HepG2 (cell line): ENCODE results near the gene TENM3. TPM values are rescaled to one million over a fixed set of nuclear protein-coding genes. Genes with fewer than 3 reads are reported as not detected.

Experiments
- ATAC-seq: fragments of 200-7000 bp; cut with Tn5 transposase; 3 replicates; pipeline ENCODE4 v1.9.1; 2020; ENCODE audit warnings: mild to moderate bottlenecking, moderate library complexity
- BruUV-seq: library from RNA; stranded (reverse); fragments of 400-500 nt; replicated peaks from 2 replicates; lab custom pipeline; 2021; lab: Mats Ljungman, UMichigan
- CTCF ChIA-PET: fragments of 300-600 bp; formaldehyde crosslinking; extraction: SDS; loops from one replicate; lab custom pipeline; 2021; ENCODE audit warnings: low total read pairs, inconsistent platforms, low intra/inter-chr PET ratio; lab: Yijun Ruan, JAX
- POLR2A ChIA-PET: fragments of 350-600 bp; sonication (Branson Sonifier 250); formaldehyde crosslinking; loops from one replicate; lab custom pipeline; 2020; ENCODE audit warnings: antibody characterized with exemption, inconsistent platforms; lab: Yijun Ruan, JAX
- DNase-seq: peaks from one replicate; pipeline ENCODE4 v3.0.0-alpha.2; 2015; ENCODE audit warnings: low spot score
- FAIRE-seq: peaks from 3 replicates; lab custom pipeline; 2011; peaks lifted over from hg19 to GRCh38; lab: Jason Lieb, UNC
- H2AFZ ChIP-seq: one replicate; pipeline ENCODE4 v1.6.1; 2011; ENCODE audit warnings: low read length, inconsistent platforms
- H3K27ac ChIP-seq: fragments of 300-600 bp; 3 replicates; pipeline ENCODE4 v1.8.0; 2011; ENCODE audit warnings: mixed run types, mild to moderate bottlenecking, mixed read lengths, low read length, inconsistent platforms; ENCODE audit not compliant: insufficient read depth; ENCODE audit errors: extremely low read length
- H3K27me3 ChIP-seq, 2 experiments: fragments of 200-600 bp in 1 of 2; 2 replicates in 1 of 2; 3 replicates in 1 of 2; pipeline versions ENCODE4 v1.6.0 to v1.8.0; 2011; ENCODE audit warnings: low read length in 2 of 2, mild to moderate bottlenecking in 2 of 2, moderate library complexity in 2 of 2, inconsistent platforms in 1 of 2; ENCODE audit not compliant: insufficient read depth in 2 of 2, control insufficient read depth in 1 of 2
- H3K36me3 ChIP-seq, 2 experiments: fragments of 200-600 bp in 1 of 2; replicated peaks in 1 of 2; 2 replicates in 1 of 2; 3 replicates in 1 of 2; pipeline versions ENCODE4 v1.5.1 to v1.8.0; 2011; ENCODE audit warnings: low read length in 2 of 2, inconsistent platforms in 1 of 2; ENCODE audit not compliant: insufficient read depth in 2 of 2, control insufficient read depth in 1 of 2
- H3K4me1 ChIP-seq: 2 replicates; pipeline ENCODE4 v1.5.1; 2012; ENCODE audit warnings: low read length, inconsistent platforms; ENCODE audit not compliant: insufficient read depth
- H3K4me2 ChIP-seq: 2 replicates; pipeline ENCODE4 v1.6.0; 2011; ENCODE audit warnings: low read depth, low read length, inconsistent platforms
- H3K4me3 ChIP-seq, 3 experiments: fragments of 200-600 bp in 1 of 3; sonication (generic), shearing (Covaris generic) in 1 of 3; replicated peaks in 1 of 3; 2 replicates each; pipeline ENCODE4 v1.5.1; 2011 to 2016; ENCODE audit warnings: low read length in 3 of 3, inconsistent platforms in 2 of 3, low read depth in 2 of 3, mild to moderate bottlenecking in 2 of 3, control low read depth in 1 of 3, mixed read lengths in 1 of 3; ENCODE audit not compliant: insufficient read depth in 1 of 3
- H3K79me2 ChIP-seq: one replicate; pipeline ENCODE4 v1.6.1; 2011; ENCODE audit warnings: low read length, inconsistent platforms; ENCODE audit not compliant: insufficient read depth
- H3K9ac ChIP-seq: 2 replicates; pipeline ENCODE4 v1.6.0; 2011; ENCODE audit warnings: mild to moderate bottlenecking, low read depth, low read length, inconsistent platforms; ENCODE audit not compliant: insufficient read depth
- H3K9me3 ChIP-seq: 2 replicates; pipeline ENCODE4 v1.5.1; 2012; ENCODE audit warnings: mild to moderate bottlenecking, low read length
- H4K20me1 ChIP-seq: 2 replicates; pipeline ENCODE4 v1.6.0; 2011; ENCODE audit warnings: inconsistent platforms, mild to moderate bottlenecking, low read length, moderate library complexity; ENCODE audit not compliant: insufficient read depth
- BCLAF1 ChIP-seq: fragments of 450-650 bp; IDR thresholded peaks from 2 replicates; pipeline ENCODE4 v1.6.1; 2017; ENCODE audit warnings: mild to moderate bottlenecking
- DNMT1 ChIP-seq: sonication (generic); formaldehyde crosslinking; IDR thresholded peaks from 2 replicates; pipeline ENCODE4 v1.5.1; 2020; ENCODE audit warnings: mild to moderate bottlenecking, missing genetic modification reagents
- GABPB1 ChIP-seq: IDR thresholded peaks from 2 replicates; pipeline ENCODE4 v1.6.1; 2016; ENCODE audit warnings: mild to moderate bottlenecking, missing genetic modification reagents, moderate library complexity, missing compliant biosample characterization
- MNT ChIP-seq: fragments of 450-650 bp; IDR thresholded peaks from 2 replicates; pipeline ENCODE4 v1.6.1; 2016
- REPIN1 ChIP-seq: sonication (generic); formaldehyde crosslinking; IDR thresholded peaks from 2 replicates; pipeline ENCODE4 v1.8.0; 2022; ENCODE audit warnings: missing genetic modification reagents, low read depth, mild to moderate bottlenecking, borderline replicate concordance
- THAP9 ChIP-seq: sonication (generic); formaldehyde crosslinking; IDR thresholded peaks from 2 replicates; pipeline ENCODE4; 2020; ENCODE audit warnings: missing genetic modification reagents, mild to moderate bottlenecking, borderline replicate concordance
- ZNF562 ChIP-seq: sonication (generic); formaldehyde crosslinking; IDR thresholded peaks from 2 replicates; pipeline ENCODE4 v1.8.0; 2022; ENCODE audit warnings: missing genetic modification reagents, borderline replicate concordance
- ZNF629 ChIP-seq: sonication (generic); formaldehyde crosslinking; conservative IDR thresholded peaks from 2 replicates; pipeline ENCODE4 v1.5.0; 2020; ENCODE audit warnings: missing genetic modification reagents
- WGBS: methylation state at CpG from one replicate; pipeline ENCODE4 v1.1.6; 2017; ENCODE audit warnings: low lambda C conversion rate; 5-methylcytosine and 5-hydroxymethylcytosine counted together
- in situ Hi-C: cut with HindIII; loops from 2 replicates; pipeline ENCODE4 v1.10.0; 2017; ENCODE audit warnings: low pct_unique_long_range_greater_than_20kb; ENCODE audit not compliant: extremely low pct_ligation_motif_present
- intact Hi-C: fragments of 100-400 bp; cut with micrococcal nuclease; formaldehyde crosslinking; loops from one replicate; pipeline ENCODE4 v1.10.0; 2022; ENCODE audit not compliant: unreplicated experiment
- polyA plus RNA-seq, 8 experiments: library from polyadenylated mRNA; depleted of rRNA in 3 of 8; stranded (reverse) in 7 of 8; unstranded in 1 of 8; fragments of >200 nt; fragmentation: Illumina TruSeq in 4 of 8; extraction: Trizol in 4 of 8; gene quantifications; 2 replicates each; pipeline versions ENCODE4 v1.2.1 to v1.2.3, GENCODE V29; 2011 to 2016; ENCODE audit warnings: low read depth in 4 of 8, missing spikeins in 1 of 8, mixed read lengths in 1 of 8; ENCODE audit not compliant: insufficient read depth in 1 of 8
- total RNA-seq, 5 experiments: library from RNA; depleted of rRNA; stranded (reverse); fragments of >200 nt; fragmentation: Illumina TruSeq; extraction: Trizol; gene quantifications; 2 replicates each; pipeline ENCODE4 v1.2.3, GENCODE V29; 2016; ENCODE audit warnings: low read depth in 1 of 5

The TENM3 gene
- total and polyA plus RNA-seq, 2 of the 13 experiments (the other 11 are each of a cell fraction or from before 2014, with no cell fraction given), result 0.04 TPM; not detected in 1

GRCh38 chr4:182807767-182808548 is 564.8 kb downstream of the TENM3 start (continued):
- TF ChIP-seq REPIN1 (CRISPR knock-in tag), result no peak
- TF ChIP-seq THAP9 (CRISPR knock-in tag), result no peak

- FAIRE-seq (no peak), DNase-seq (no peak), ATAC-seq (no peak)
- CTCF ChIA-PET, result interaction anchor here (0.7 kb wide), 1 partner anchor 116 kb away, joined by 6 read pairs; no protein-coding TSS in a partner anchor
- Histone ChIP-seq H3K27me3 (no peaks in the 10 kb centered on the region), H2AFZ (no peak overlapping the region), H3K4me2 (no peak overlapping the region), H3K36me3 (no peaks in the 10 kb centered on the region), H3K4me1 (no peaks in the 10 kb centered on the region), H4K20me1 (no peaks in the 10 kb centered on the region), H3K4me3 (no peak overlapping the region), H3K79me2 (no peaks in the 10 kb centered on the region), H3K9me3 (peaks cover 4% of the 10 kb centered on the region; the same call in 1 of the 2 replicates), H3K9ac (no peak overlapping the region), H3K27ac (no peak overlapping the region)
- BruUV-seq, result no TSS peak
- WGBS, result 81% methylated on average over 21 of the region's 25 CpGs
- intact Hi-C loops, result no loop called here
- TF ChIP-seq DNMT1 (CRISPR knock-in tag), result no peak
- no peak for TF ChIP-seq ZNF562 (CRISPR knock-in tag)
- TF ChIP-seq BCLAF1, result no peak
- TF ChIP-seq MNT, result peak; percentile 94
- no peak for TF ChIP-seq GABPB1 (CRISPR knock-in tag)
- no peak for TF ChIP-seq ZNF629
- in situ Hi-C loops, result loop anchor here (5.0 to 25.0 kb wide), 3 partner anchors 113 to 1247 kb away; no protein-coding TSS in a partner anchor
- POLR2A ChIA-PET, result no interaction called here
These were observed 565.6 kb downstream of the TENM3 start for GRCh38 chr4:182808673-182809416.
